Smooth muscle cell (in vitro differentiated cells): ENCODE results near the gene MBNL1. TPM values are rescaled to one million over a fixed set of nuclear protein-coding genes. Genes with fewer than 3 reads are reported as not detected.

ENCODE experiments used
- DNase-seq: peaks from one replicate; lab custom pipeline; 2025; ENCODE audit not compliant: unreplicated experiment; lab: John Stamatoyannopoulos, UW
- H2AFZ ChIP-seq: fragments of 200-600 bp; sonication (generic); 2 replicates; pipeline ENCODE4 v1.6.0; 2016; ENCODE audit warnings: antibody characterized with exemption, low read depth, mild to moderate bottlenecking
- H3F3A ChIP-seq: fragments of 200-600 bp; sonication (generic); 2 replicates; pipeline ENCODE4 v1.6.0; 2017; ENCODE audit warnings: antibody characterized with exemption, low read depth
- H3K27ac ChIP-seq: fragments of 200-600 bp; sonication (generic); 2 replicates; pipeline ENCODE4 v1.5.1; 2016; ENCODE audit warnings: low read depth, mild to moderate bottlenecking
- H3K27me3 ChIP-seq: fragments of 200-600 bp; sonication (generic); 2 replicates; pipeline ENCODE4 v1.6.1; 2016; ENCODE audit warnings: low read depth, mild to moderate bottlenecking
- H3K36me3 ChIP-seq: fragments of 200-600 bp; sonication (generic); 2 replicates; pipeline ENCODE4 v1.5.1; 2016; ENCODE audit warnings: low read depth
- H3K4me1 ChIP-seq: fragments of 200-600 bp; sonication (generic); 2 replicates; pipeline ENCODE4 v1.5.1; 2016; ENCODE audit warnings: low read depth
- H3K4me2 ChIP-seq: fragments of 200-600 bp; sonication (generic); 2 replicates; pipeline ENCODE4 v1.6.0; 2016; ENCODE audit warnings: mild to moderate bottlenecking
- H3K4me3 ChIP-seq: fragments of 200-600 bp; sonication (generic); 2 replicates; pipeline ENCODE4 v1.5.1; 2016; ENCODE audit warnings: mild to moderate bottlenecking
- H3K79me2 ChIP-seq: fragments of 200-600 bp; sonication (generic); 2 replicates; pipeline ENCODE4 v1.6.0; 2016; ENCODE audit warnings: low read depth, mild to moderate bottlenecking
- H3K9ac ChIP-seq: fragments of 200-600 bp; sonication (generic); 2 replicates; pipeline ENCODE4 v1.6.0; 2016; ENCODE audit warnings: low read depth
- H3K9me3 ChIP-seq: fragments of 200-600 bp; sonication (generic); replicated peaks from 2 replicates; pipeline ENCODE4 v1.5.1; 2016; ENCODE audit warnings: low read depth
- H4K20me1 ChIP-seq: fragments of 200-600 bp; sonication (generic); 2 replicates; pipeline ENCODE4 v1.6.0; 2016; ENCODE audit warnings: low read depth
- WGBS: methylation state at CpG from one replicate; pipeline ENCODE4 v1.1.7; 2016; ENCODE audit warnings: low lambda C conversion rate; 5-methylcytosine and 5-hydroxymethylcytosine counted together
- polyA plus RNA-seq: library from polyadenylated mRNA; unstranded; fragments of >200 nt; fragmentation: Nextera tagmentation; extraction: Ambion mirVana; gene quantifications from 2 replicates; pipeline ENCODE4 v1.2.1, GENCODE V29; 2016
- total RNA-seq: library from RNA; depleted of rRNA; stranded (reverse); fragments of >200 nt; gene quantifications from 2 replicates; pipeline ENCODE4 v1.2.3, GENCODE V29; 2014
- TF ChIP-seq, protein P1 (sequence below): fragments of 200-600 bp; sonication (generic); IDR thresholded peaks from 2 replicates; pipeline ENCODE4 v1.5.1; 2017; ENCODE audit warnings: borderline replicate concordance, mild to moderate bottlenecking, antibody characterized with exemption; ENCODE audit not compliant: insufficient read depth, poor library complexity, severe bottlenecking

MBNL1 gene
- total and polyA plus RNA-seq, 2 experiments from 2014 or later = 19.5 to 128 TPM

DNA sequence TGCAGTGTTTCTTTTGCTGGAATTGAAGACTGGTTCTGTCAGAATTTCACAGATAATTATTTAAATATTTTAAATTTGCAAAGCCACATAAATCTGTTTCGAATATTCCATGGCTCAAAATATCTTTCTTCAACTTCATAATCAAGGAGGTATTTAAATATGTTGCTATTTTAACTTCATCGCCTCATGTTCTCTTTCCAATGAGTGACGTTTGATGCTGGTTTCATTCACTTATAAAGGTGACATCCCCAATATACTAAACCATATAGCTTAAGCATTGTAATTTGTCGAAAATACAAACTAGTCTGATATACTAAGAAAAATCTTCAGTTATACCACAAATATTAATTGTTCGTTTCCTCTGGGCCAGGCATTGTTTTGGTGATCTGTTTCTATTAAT lies 22.5 kb downstream of the MBNL1 start:
- H3K4me1 ChIP-seq = peaks cover 12% of the 10 kb centered on the region
- H3K36me3 ChIP-seq = no peaks in the 10 kb centered on the region
- H3K4me3 ChIP-seq = no peak overlapping the region
- no peak overlapping the region for H3K4me2 ChIP-seq
- whole genome bisulfite sequencing = 94% methylated on average over 5 of the region's 5 CpGs
- H2AFZ ChIP-seq = no peak overlapping the region
- H3K27me3 ChIP-seq = no peaks in the 10 kb centered on the region
- DNase-seq = no peak
- H3K9ac ChIP-seq = no peak overlapping the region
- peaks cover 97% of the 10 kb centered on the region for H3K79me2 ChIP-seq
- peaks cover 97% of the 10 kb centered on the region for H4K20me1 ChIP-seq
- H3K27ac ChIP-seq = no peak overlapping the region
- H3F3A ChIP-seq = no peaks in the 10 kb centered on the region
- H3K9me3 ChIP-seq = no peaks in the 10 kb centered on the region
- TF ChIP-seq, protein P1, sequence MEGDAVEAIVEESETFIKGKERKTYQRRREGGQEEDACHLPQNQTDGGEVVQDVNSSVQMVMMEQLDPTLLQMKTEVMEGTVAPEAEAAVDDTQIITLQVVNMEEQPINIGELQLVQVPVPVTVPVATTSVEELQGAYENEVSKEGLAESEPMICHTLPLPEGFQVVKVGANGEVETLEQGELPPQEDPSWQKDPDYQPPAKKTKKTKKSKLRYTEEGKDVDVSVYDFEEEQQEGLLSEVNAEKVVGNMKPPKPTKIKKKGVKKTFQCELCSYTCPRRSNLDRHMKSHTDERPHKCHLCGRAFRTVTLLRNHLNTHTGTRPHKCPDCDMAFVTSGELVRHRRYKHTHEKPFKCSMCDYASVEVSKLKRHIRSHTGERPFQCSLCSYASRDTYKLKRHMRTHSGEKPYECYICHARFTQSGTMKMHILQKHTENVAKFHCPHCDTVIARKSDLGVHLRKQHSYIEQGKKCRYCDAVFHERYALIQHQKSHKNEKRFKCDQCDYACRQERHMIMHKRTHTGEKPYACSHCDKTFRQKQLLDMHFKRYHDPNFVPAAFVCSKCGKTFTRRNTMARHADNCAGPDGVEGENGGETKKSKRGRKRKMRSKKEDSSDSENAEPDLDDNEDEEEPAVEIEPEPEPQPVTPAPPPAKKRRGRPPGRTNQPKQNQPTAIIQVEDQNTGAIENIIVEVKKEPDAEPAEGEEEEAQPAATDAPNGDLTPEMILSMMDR = no peak

DNA sequence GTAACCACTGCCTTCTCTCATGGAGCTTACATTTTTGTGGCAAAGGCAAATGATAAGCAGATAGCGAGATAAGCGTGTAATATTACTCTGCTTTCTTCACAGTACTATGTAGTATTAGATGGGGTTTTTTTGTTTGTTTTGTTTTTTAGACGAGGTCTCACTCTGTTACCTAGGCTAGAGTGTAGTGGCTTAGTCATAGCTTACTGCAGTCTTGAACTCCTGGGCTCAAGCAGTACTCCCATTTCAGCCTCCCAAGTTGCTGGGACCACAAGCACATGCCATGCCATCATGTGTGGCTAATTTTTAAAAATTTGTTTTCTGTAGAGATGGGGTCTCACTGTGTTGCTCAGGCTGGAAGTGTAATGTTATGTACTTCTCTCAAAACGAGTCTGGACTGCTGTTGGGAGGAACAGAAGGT lies 22.9 kb downstream of the MBNL1 start:
- H3K9ac ChIP-seq = no peak overlapping the region
- no peaks in the 10 kb centered on the region for H3K36me3 ChIP-seq
- no peak for DNase-seq
- H3K9me3 ChIP-seq = no peaks in the 10 kb centered on the region
- peaks cover 99% of the 10 kb centered on the region for H4K20me1 ChIP-seq
- no peaks in the 10 kb centered on the region for H3F3A ChIP-seq
- peaks cover 12% of the 10 kb centered on the region for H3K4me1 ChIP-seq
- H3K4me3 ChIP-seq = no peak overlapping the region
- TF ChIP-seq, protein P1 = no peak
- WGBS = 90% methylated on average over 4 of the region's 4 CpGs
- H3K4me2 ChIP-seq = no peak overlapping the region
- no peaks in the 10 kb centered on the region for H3K27me3 ChIP-seq
- H3K27ac ChIP-seq = no peak overlapping the region
- H3K79me2 ChIP-seq = peaks cover 99% of the 10 kb centered on the region
- no peak overlapping the region for H2AFZ ChIP-seq

DNA sequence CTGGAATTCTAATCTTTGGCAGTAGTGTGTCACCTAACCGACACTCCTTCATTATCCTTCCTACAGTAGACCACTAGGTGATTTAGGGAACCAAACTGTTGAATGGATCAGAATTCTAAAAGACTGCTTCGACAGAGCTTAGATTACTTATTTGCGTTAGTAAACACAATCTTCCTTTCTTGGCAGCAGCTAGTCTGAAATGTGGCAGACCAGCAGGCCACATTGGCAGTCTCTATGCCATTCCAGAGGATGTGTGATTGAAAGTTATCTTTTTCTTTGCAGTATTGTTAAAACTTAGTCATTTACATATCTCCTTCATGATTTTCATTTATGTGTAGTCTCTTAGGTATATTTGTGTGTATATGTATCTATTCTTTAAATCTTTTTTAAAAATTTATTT lies 23.6 kb downstream of the MBNL1 start:
- Histone ChIP-seq H3K9ac (no peak overlapping the region), H4K20me1 (peaks cover 99% of the 10 kb centered on the region), H3K4me2 (no peak overlapping the region), H3F3A (no peaks in the 10 kb centered on the region), H3K4me3 (no peak overlapping the region), H3K36me3 (no peaks in the 10 kb centered on the region), H3K27ac (no peak overlapping the region), H3K4me1 (peaks cover 12% of the 10 kb centered on the region), H2AFZ (no peak overlapping the region), H3K9me3 (no peaks in the 10 kb centered on the region), H3K27me3 (no peaks in the 10 kb centered on the region), H3K79me2 (peaks cover 99% of the 10 kb centered on the region)
- TF ChIP-seq, protein P1 = no peak
- no peak for DNase-seq
- WGBS = 98% methylated on average over 3 of the region's 3 CpGs

DNA sequence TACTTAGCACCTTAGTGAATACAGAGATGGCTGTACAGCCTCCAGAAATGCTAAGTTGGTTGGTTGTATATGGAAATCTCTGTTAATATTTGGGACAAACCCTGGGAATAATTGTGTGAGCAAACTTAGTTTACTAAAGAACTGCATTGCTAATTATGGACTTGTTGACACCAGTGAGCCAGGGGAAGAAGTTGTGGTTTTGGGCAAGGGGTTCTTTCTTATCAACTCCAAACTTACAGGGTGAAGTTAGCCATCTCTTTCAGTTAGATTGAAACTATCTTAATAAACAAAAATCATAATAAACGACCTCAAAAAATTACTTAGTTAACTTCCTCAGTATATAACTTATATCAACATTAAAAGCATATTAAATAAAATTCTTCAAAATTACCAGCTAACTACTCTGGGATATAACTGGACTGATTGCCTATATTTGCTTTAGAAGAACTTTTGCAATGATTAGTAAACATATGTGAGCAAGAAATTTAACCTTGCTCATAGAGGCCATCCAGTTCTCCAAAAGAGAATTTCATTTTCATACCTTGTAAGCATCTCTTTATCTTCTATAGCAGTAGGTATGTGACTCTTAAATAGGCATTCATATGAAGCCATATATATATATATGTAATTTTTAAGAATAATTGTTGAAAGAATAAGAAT lies 24.7 kb downstream of the MBNL1 start:
- Histone ChIP-seq H2AFZ (no peak overlapping the region), H3K79me2 (peaks cover 99% of the 10 kb centered on the region), H3K9me3 (no peaks in the 10 kb centered on the region), H4K20me1 (peaks cover 99% of the 10 kb centered on the region), H3F3A (no peaks in the 10 kb centered on the region), H3K4me2 (no peak overlapping the region), H3K4me1 (peaks cover 16% of the 10 kb centered on the region), H3K36me3 (no peaks in the 10 kb centered on the region), H3K27ac (no peak overlapping the region), H3K9ac (no peak overlapping the region), H3K4me3 (no peak overlapping the region), H3K27me3 (no peaks in the 10 kb centered on the region)
- no peak for DNase-seq
- 94% methylated on average over 1 of the region's 1 CpG for WGBS
- TF ChIP-seq, protein P1 = no peak
